Measurements from ENCODE around the gene PARD3.
A peak's percentile ranks its signal among the peaks of the same experiment; 100 is the strongest.

Gene PARD3

DNA sequence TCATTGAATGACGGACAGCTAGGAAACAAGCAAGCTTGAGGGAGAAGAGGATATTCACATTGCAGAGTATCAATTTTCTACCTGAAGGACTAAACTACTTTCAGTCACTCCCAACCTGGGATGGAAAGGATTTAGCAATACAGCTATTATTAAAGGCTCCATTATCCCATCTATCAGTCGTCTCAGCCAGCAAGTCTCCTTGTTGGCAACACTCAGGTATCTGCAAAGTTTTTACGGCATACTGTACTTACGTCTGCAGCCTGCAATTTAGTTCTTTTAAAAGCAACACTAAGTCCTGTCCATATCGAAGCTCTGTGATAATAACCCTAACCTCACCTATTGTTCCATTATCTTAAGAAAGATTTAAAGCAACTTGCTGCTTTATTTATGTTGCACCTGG lies 689.4 kb downstream of the PARD3 start:
- no peak for DNase-seq (ENCODE audit: low spot score)

DNA sequence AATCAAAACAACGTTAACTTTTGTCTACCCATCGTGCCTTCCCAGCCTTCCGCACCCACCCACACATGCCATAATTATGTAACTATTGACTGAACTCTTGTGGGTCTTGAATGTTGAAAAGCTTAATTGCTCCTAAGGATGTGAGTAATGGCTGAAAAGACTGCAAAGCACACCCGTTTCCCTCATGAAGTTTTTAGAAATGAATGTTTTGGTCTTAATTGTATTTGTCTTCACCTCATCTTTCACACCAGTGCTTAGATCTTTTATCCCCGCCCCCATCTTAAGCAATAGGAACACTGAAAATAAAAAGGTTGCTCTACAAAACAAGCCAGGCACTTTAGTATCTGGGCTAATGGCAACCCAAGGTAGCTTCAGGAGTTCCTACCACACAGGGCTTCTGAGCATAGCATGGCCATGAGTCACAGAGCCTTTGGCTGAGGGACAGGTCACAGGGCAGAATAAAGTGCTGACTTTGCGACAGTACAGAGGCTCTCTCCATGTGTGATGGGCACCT lies 690.5 kb downstream of the PARD3 start:
- DNase-seq (ENCODE audit: low spot score) = peak; percentile 90

DNA sequence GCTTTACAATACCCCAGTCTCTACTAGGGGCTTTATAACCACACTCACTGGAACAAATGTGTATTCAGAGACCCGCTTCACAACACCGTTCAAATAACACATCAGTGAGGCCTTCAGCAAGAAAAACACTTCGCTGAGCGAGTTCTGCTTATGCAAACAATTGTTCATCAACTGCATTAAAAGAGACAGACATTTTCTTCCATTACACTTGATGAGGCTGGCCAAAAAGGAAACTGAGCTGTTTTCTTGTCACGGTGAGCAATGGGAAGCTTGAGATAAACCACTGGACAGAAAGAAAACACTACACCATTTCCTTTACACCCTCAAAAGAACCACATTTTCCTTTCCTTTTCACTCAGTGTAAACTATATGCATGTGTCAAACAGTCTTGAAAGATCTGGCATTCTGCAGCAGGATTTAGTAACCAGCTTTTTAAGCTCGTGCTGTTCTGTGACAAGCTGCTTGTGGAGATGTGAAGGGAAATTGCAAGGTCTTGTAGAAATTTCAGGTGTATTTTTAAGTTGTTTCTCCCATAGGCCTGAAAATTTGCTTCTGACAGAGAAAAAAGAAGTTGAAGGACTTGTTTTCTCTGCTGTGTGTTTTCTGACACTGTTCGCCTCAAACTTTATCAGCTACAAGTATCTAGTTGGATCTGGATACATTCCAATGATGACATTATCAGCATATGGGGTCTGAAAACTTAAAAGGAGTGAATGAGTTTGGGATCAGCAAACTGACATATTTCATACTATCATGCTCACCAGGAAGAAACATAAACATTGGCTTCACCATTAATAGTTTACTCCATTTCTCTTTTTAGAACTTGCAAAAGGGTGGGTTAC lies 693.1 kb downstream of the PARD3 start:
- DNase-seq (ENCODE audit: low spot score) = no peak

DNA sequence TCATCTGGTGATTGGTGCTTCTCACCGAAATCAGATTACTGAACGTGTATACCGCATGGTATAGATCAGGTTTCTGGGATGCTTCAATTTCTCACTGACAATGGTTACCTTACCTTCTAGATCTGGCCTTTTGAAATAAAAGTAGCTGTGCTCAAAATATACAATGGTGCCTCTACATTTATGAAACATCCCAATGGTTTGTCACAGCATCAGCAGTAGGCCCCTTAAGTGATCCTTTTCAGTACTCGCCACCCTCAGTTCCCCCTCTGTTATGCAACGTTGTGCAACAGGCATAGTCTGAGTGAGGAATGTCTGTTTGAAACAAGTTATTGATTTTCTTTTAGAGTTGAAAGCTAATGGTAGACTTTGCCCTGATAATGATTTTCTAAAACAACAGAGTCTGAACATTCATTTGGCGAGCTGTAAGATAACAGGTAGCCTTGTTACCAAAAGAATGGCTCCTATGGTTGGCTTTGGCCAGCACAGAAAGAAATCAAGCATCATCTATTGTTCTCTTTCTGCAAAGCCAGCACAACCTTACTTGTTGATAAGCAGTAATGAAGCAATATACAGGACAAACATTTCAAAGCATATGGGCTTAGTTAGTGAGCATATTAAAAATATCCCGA lies 693.9 kb downstream of the PARD3 start:
- DNase-seq (ENCODE audit: low spot score) = no peak

DNA sequence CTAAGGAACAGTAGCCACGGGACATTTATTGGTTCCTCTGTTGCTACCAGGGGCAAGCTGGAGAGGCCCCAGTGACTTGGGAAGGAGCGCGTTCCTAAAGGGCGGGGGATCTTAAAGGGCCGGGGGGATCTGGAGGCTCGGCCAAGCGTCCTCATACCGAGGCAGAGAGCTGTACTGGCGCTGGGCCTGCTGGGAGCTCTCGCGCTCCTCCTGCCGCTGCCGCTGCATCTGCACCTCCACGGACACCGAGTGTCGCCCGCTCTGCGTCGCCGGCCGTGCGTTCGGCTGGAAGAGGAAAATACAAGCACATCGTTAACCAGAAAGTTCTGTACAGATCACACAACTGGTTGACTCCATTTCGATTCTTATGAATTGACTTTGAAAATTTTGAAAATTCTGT lies 695.6 kb downstream of the PARD3 start:
- DNase-seq (ENCODE audit: low spot score) = no peak

DNA sequence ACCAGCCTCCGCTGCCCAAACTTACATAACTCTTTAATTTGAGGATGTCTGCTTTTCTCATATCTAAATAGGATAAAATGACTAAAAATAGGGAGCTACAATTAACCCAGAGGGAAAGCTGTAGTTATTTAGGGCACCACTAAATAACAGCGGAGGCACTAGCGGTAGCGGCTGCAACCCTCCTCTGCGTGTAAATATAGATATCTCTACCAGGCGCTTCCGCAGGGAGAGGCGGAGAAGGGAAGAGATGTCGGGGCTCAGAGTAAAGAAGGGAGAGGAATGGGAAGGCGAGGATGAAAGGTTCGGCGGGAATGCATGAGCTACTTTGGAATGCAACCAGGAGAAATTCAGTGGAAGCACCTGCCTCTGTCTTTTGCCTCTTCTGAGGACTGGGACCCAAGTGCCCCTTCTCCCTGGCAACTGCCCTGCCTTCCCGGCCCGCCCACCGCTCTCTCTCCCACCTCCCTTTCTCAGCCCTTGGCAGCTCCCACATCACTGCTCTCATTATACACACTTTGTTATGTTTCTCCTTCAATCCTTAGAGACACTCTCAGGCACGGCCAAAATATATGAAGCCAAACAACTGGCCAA lies 698.3 kb downstream of the PARD3 start:
- no peak for DNase-seq (ENCODE audit: low spot score)

DNA sequence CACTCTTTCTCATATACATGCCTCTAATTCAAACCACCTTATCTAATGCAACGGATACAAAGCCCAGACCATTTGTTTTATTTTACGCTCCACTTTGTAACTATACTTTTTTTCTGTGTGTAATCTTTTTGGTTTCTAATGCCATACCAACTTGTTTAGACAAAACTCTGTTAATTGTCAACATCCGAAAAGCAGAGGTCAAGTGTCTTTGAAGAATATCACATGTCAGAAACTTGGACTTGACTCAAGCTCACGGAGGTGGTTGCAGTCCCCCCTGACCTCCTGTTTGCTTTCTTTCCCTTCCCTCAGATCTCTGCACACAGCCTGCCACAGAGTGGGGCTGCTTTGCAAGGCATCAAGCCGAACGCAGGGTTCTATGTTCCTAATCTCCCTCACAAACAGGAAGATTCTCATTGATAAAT lies 698.9 kb downstream of the PARD3 start:
- DNase-seq (ENCODE audit: low spot score) = no peak

DNA sequence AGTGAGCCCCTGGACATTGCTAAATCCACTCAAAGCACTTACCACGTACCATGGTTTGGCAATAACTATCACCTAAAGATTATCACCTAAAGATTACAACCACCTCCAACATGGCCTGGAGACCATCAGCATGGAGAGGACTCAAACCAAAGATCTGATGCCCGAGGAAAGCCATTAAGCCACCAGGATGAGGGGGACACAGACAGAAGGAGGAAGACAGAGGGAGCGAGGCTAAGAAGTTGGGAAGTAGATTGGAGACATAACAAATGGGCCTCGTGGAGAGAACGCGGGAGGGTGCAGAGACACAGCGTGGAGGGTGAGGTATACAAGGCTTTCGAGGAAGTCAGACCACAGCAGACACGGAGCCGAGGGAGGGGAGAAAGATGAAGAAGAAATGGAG lies 700.2 kb downstream of the PARD3 start:
- no peak for DNase-seq (ENCODE audit: low spot score)

DNA sequence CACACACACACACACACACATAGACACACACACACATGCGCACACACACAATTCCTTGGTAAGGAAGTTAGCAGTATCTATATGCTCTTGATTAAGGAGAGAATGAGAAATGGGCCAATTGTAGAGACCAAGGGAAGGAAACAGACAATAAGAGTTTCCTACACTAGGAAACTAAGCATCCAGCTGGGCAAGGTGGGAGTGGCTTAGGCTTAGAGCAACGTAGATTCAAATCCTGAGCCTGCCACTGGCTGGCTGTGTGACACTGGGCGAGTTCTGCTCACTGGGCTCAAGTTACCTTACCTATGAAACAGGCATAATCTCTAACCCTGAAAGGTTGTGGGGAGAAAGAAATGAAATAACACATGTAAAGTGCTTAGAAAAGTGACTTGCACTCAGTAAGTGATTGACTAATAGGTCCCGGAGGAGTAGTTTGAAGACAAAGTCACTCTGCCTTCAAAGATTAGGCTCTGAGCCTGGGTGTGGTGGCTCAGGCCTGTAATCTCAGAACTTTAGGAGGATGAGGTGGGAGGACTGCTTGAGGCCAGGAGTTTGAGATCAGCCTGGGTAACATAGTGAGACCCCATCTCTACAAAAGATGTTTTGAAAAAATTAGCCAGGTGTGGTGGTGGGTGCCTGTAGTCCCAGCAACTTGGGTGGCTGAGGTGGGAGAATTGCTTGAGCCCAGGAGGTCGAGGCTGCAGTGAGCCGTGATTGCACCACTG lies 701.4 kb downstream of the PARD3 start:
- DNase-seq (ENCODE audit: low spot score) = no peak

DNA sequence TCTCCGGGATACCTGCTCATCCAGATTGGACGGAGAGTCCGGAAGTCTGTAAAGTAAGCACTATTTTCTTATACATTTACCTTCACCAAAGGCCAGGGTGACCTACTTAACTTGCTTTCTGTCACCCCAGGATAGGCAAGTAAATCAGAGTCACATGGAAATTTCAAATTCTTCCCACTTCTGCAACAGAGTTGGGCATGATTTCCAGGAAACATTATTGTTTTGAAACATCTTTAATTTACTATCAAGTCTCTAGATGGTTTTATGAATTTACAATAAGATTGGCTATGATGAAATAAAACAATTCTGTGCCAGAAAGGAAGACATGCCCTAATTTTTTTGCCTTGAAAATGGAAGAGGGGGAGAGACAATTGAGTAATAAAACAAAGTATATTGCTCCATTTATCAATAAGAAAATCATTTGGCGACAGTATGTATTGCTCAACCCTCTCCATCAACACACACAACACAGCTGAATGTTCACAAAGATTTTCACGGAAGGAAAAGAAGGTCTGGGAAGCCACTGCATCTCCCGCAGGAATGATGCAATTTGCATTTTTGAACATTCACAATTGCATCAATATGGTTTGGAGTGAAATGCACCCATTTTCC lies 702.8 kb downstream of the PARD3 start:
- no peak for DNase-seq (ENCODE audit: low spot score)

DNA sequence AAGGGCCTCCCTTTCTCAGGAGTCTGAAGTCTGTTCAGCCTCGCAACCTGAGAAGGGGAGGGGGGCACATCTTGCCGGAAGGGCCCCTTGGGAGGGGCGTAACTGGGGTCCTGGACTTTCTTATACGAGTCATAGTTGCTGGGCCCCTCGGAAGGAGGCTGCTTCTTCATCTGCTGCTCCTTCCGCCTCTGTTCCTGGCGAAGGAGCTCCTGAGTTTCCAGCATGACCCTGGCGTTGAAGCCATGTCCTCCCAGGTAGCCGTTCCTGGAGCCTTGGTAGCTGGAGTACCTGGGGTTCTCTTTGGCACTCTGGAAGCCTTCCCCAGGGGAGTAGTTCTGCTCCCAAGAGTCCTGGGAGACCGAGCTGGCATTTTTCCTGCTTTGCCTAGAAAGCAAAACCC lies 703.9 kb downstream of the PARD3 start:
- DNase-seq (ENCODE audit: low spot score) = no peak

DNA sequence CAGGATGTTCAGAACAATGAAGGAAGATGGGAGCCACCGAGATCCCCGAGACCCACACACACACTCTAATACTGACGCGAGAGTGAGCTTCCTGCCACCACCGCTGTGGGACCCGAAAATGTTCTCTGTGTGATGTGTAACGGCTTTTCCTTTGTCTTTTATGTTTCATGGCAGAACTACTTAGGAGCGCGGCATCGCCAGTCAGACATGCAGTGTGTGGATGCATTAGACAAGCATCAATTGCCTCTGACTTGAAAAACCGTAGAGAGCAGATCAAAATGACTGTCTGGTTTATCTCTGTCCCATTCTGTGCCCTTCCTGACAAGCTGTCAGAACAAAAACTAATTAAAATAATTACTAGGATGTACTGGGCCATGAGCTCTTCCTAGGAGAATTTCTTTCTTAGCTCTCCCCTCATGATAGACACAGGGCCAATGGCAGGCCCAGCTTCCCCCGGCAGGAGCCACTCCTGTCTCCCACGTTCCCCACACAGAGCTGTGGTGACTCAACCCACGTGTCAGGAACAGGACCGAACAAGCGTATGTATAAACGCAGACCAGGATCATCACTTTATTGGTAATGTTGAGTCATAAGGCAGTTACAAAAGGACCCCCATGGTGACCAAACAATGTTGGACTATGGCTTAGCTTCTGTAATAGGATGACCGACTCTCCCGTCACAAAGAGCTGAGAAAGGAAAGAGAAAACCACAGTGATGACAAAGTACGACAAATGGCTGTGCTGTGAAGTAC lies 705.0 kb downstream of the PARD3 start:
- no peak for DNase-seq (ENCODE audit: low spot score)

DNA sequence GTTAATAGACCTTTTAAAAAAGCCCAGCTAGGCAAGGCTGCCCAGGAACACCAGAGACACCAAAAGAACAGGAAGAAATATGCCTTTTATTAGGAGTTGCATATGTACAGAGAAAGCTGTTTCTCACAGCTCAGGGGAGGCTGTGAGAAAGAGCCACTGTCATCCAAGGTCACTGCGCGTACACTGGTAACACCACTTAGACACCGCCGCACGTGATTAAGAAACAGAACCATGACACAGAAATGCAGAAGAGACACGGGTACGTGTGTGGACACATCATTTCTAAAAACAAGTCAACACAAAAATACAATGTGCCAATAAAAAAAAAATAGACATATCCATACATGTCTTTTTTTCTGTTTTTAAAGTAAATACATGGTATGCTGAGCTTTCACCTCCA lies 705.6 kb downstream of the PARD3 start:
- DNase-seq (ENCODE audit: low spot score) = no peak

DNA sequence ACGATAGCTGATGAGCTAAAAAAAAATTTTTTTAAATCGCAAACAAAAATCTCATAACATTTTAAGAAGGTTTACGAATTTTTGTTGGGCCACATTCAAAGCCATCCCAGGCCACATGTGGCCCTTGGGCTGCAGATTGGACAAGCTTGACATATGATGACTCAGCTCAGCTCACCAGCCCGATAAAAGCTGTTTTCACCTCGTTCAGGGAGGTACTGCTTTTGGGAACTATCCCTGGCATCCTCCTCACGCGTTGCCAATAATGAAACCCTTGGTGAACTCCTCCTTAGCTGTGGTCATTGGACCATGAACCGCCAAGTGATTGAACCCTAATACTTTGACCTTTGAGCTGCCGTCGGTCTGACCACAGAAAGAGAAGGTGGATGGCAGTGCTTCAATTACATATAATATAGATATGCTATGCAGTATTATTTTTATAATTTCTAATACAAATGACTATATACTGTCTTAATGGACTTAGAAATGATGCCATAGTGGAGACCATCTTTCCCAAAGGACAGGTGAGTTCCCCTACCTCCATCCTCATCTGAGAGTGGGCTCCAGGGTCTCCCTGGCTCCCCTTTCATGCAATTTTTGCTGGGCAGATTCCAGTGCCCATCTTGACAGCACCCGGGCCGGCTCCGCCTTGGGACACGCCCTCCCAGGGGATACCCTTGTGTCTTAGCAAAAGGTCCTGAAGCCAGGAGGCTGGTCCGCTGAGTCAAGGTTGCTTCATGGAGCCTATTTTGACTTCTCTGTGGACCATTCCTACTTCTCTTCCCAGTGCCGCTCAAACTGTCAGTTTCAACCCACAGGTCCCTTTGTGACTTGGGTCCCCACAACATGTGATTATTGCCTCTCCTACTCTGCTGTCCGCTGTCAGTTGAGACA lies 707.2 kb downstream of the PARD3 start:
- no peak for DNase-seq (ENCODE audit: low spot score)

DNA sequence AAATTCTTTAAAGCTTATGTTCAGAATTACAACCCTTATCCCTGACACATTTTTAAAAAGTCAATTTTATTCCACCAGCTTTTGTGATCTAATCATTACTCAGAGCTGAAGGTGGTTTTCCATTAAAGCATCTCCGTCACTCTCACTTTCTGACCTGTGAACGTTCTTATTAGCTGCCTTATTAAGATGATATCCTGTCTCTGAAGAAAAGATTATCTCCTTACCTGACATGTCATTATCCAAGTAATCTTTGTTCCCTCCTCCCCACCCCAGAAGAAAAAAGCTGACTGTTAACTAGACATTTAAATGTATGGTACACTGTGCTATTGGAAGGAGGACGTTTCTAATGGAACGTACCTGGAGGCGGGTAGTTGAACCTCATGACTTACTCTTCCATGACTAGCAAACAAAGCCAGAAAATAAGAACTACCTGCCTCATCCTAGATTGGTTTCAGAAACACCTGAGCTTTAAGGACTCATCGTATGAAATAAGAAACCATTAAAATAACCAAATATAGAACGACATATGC lies 708.7 kb downstream of the PARD3 start:
- DNase-seq (ENCODE audit: low spot score) = no peak

DNA sequence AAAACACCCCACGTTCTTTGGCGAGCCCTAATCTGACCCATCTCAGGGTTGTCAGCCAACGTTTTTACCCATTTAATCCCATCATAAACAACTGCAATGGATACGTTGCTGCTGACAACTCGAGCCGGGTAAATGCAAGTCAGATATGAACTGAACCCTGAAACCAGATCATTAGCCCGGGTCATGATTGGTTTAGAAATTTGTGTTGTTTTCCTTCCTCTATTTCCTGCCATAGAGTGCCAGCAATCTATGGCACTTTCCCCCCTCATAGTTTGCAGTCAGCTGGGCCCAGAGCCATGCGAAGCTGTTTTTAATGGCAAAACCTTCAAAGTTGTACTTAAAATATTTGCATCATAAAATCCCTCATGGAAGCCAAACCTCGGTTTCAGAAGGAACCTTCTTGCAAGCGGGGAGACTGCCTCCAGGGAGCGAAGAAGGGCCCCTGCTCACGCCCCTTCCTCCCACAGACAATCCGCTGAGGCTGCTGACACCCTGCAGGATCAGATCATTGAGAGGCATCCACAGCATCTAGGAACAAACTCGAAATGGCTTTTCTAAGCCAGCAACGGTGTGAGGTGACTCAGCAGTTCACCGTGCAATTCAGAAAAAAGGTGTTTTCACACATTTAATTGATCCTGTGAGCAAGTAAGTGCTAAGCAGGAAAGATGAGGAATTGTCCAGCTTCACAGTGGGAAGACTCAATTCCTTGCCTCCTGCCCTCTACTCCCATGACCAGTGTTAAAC lies 710.1 kb downstream of the PARD3 start:
- no peak for DNase-seq (ENCODE audit: low spot score)

DNA sequence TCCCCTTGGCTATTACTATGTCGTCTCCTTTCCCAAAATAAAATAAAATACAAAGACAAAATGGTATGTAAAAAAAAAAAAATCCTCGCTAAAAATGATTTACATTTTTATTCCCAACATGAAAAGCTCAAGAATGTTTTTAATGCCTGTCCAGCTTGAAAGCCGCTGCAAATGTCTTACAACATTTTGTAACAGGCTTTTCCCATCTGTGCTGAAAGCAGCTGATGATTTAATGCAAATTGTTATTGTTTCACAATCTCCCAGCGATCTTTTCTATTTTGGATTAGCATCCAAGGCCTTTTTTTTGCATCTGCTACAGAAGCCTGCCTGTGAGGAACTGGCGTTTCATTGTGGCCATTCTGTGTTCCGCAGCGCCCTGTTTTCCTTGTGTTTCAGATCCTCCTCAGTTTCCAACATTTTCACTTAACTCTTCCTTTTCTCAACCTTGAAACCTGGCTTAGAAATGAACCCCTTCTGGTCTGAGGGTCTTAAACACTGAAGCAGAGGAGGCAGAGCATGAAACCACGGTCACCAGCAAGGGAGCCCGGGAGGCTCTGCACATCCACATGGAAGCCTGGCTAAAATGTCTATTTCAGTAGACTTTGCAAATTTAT lies 712.1 kb downstream of the PARD3 start:
- no peak for DNase-seq (ENCODE audit: low spot score)

DNA sequence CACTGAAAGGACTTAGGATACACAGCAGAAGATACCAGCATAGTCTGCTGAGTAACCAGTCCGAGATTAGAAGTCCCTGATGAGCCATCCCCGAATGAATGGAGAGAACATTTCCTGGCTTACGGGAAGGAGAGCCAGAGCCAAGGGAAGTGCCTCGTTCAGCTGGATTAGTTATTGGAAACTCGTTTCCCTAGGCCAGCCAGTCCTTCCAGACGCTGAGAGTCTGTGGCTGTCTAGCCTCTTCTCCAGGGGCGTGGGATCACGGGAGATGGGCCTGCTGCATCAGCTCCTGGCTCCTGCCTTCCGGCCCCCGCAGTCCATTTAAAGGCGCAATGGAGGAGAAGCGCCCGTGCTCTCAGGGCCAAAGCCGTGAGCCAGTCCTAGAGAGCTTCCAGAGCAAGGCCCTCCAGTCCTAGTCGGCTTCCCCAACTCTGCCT lies 712.8 kb downstream of the PARD3 start:
- no peak for DNase-seq (ENCODE audit: low spot score)

DNA sequence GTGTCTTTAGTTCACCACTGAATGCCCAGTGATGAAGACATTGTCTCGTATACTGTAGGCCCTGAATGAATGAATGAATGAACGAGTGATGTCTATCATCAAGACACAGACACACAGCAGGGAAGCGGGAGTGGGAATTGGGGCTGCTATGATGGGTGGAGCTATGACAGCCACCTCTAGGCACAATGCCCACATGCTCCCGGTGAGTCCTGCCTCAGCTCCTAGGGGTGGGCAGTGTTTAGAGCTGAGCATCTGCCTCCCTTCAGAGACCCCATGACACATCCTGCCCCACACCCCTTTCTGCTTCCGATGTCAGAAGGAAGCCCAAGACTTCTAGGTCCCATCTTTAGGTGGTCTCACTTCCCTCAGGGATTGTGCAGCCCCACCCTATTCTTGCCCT lies 714.1 kb downstream of the PARD3 start:
- DNase-seq (ENCODE audit: low spot score) = no peak

Measured in SW480 (cell line).